Smooth muscle cell (in vitro differentiated cells): ENCODE data around the gene NTNG2. TPM values are rescaled to one million over a fixed set of nuclear protein-coding genes. Genes with fewer than 3 reads are reported as not detected.

Experiments used
- DNase-seq: peaks from one replicate; lab custom pipeline; 2025; ENCODE audit not compliant: unreplicated experiment; lab: John Stamatoyannopoulos, UW
- H2AFZ ChIP-seq: fragments of 200-600 bp; sonication (generic); 2 replicates; pipeline ENCODE4 v1.6.0; 2016; ENCODE audit warnings: antibody characterized with exemption, low read depth, mild to moderate bottlenecking
- H3F3A ChIP-seq: fragments of 200-600 bp; sonication (generic); 2 replicates; pipeline ENCODE4 v1.6.0; 2017; ENCODE audit warnings: antibody characterized with exemption, low read depth
- H3K27ac ChIP-seq: fragments of 200-600 bp; sonication (generic); 2 replicates; pipeline ENCODE4 v1.5.1; 2016; ENCODE audit warnings: low read depth, mild to moderate bottlenecking
- H3K27me3 ChIP-seq: fragments of 200-600 bp; sonication (generic); 2 replicates; pipeline ENCODE4 v1.6.1; 2016; ENCODE audit warnings: low read depth, mild to moderate bottlenecking
- H3K36me3 ChIP-seq: fragments of 200-600 bp; sonication (generic); 2 replicates; pipeline ENCODE4 v1.5.1; 2016; ENCODE audit warnings: low read depth
- H3K4me1 ChIP-seq: fragments of 200-600 bp; sonication (generic); 2 replicates; pipeline ENCODE4 v1.5.1; 2016; ENCODE audit warnings: low read depth
- H3K4me2 ChIP-seq: fragments of 200-600 bp; sonication (generic); 2 replicates; pipeline ENCODE4 v1.6.0; 2016; ENCODE audit warnings: mild to moderate bottlenecking
- H3K4me3 ChIP-seq: fragments of 200-600 bp; sonication (generic); 2 replicates; pipeline ENCODE4 v1.5.1; 2016; ENCODE audit warnings: mild to moderate bottlenecking
- H3K79me2 ChIP-seq: fragments of 200-600 bp; sonication (generic); 2 replicates; pipeline ENCODE4 v1.6.0; 2016; ENCODE audit warnings: low read depth, mild to moderate bottlenecking
- H3K9ac ChIP-seq: fragments of 200-600 bp; sonication (generic); 2 replicates; pipeline ENCODE4 v1.6.0; 2016; ENCODE audit warnings: low read depth
- H3K9me3 ChIP-seq: fragments of 200-600 bp; sonication (generic); replicated peaks from 2 replicates; pipeline ENCODE4 v1.5.1; 2016; ENCODE audit warnings: low read depth
- H4K20me1 ChIP-seq: fragments of 200-600 bp; sonication (generic); 2 replicates; pipeline ENCODE4 v1.6.0; 2016; ENCODE audit warnings: low read depth
- CTCF ChIP-seq: fragments of 200-600 bp; sonication (generic); IDR thresholded peaks from 2 replicates; pipeline ENCODE4 v1.5.1; 2017; ENCODE audit warnings: borderline replicate concordance, mild to moderate bottlenecking, antibody characterized with exemption; ENCODE audit not compliant: insufficient read depth, poor library complexity, severe bottlenecking
- WGBS: methylation state at CpG from one replicate; pipeline ENCODE4 v1.1.7; 2016; ENCODE audit warnings: low lambda C conversion rate; 5-methylcytosine and 5-hydroxymethylcytosine counted together
- polyA plus RNA-seq: library from polyadenylated mRNA; unstranded; fragments of >200 nt; fragmentation: Nextera tagmentation; extraction: Ambion mirVana; gene quantifications from 2 replicates; pipeline ENCODE4 v1.2.1, GENCODE V29; 2016
- total RNA-seq: library from RNA; depleted of rRNA; stranded (reverse); fragments of >200 nt; gene quantifications from 2 replicates; pipeline ENCODE4 v1.2.3, GENCODE V29; 2014

The NTNG2 gene
- total and polyA plus RNA-seq, 2 experiments from 2014 or later, result 0.36 to 1.0 TPM

GRCh38 chr9:132237481-132237880, 75.6 kb downstream of the NTNG2 start:
- Histone ChIP-seq H3K36me3 (no peaks in the 10 kb centered on the region), H3K4me2 (no peak overlapping the region), H3K27ac (no peak overlapping the region), H3K79me2 (no peaks in the 10 kb centered on the region), H4K20me1 (no peaks in the 10 kb centered on the region), H3K27me3 (peaks cover 53% of the 10 kb centered on the region), H3F3A (no peaks in the 10 kb centered on the region), H2AFZ (no peak overlapping the region), H3K9ac (no peak overlapping the region), H3K4me1 (peaks cover 4% of the 10 kb centered on the region), H3K4me3 (no peak overlapping the region), H3K9me3 (no peaks in the 10 kb centered on the region)
- no peak for DNase-seq
- no peak for TF ChIP-seq CTCF
- 88% methylated on average over 9 of the region's 9 CpGs for WGBS

GRCh38 chr9:132238026-132238972, 76.4 kb downstream of the NTNG2 start:
- Histone ChIP-seq H3K79me2 (no peaks in the 10 kb centered on the region), H3K4me3 (no peak overlapping the region), H3K9ac (no peak overlapping the region), H3K27me3 (peaks cover 61% of the 10 kb centered on the region), H2AFZ (no peak overlapping the region), H3K4me2 (no peak overlapping the region), H3K27ac (no peak overlapping the region), H3K36me3 (no peaks in the 10 kb centered on the region), H3F3A (no peaks in the 10 kb centered on the region), H4K20me1 (no peaks in the 10 kb centered on the region), H3K9me3 (no peaks in the 10 kb centered on the region), H3K4me1 (peaks cover 7% of the 10 kb centered on the region)
- TF ChIP-seq CTCF, result no peak
- 93% methylated on average over 22 of the region's 22 CpGs for WGBS
- DNase-seq, result no peak

- WGBS, result 88% methylated on average over 19 of the region's 19 CpGs
Observed at GRCh38 chr9:132238992-132239391, 77.1 kb downstream of the NTNG2 start.

More at GRCh38 chr9:132238992-132239391, 77.1 kb downstream of the NTNG2 start:
- H3K79me2 ChIP-seq, result no peaks in the 10 kb centered on the region
- TF ChIP-seq CTCF, result no peak
- H3K27me3 ChIP-seq, result peaks cover 68% of the 10 kb centered on the region
- no peak overlapping the region for H3K4me3 ChIP-seq
- H3K27ac ChIP-seq, result no peak overlapping the region
- H3K9me3 ChIP-seq, result no peaks in the 10 kb centered on the region
- no peak overlapping the region for H2AFZ ChIP-seq
- no peaks in the 10 kb centered on the region for H3F3A ChIP-seq
- H3K4me2 ChIP-seq, result no peak overlapping the region
- no peaks in the 10 kb centered on the region for H4K20me1 ChIP-seq
- DNase-seq, result no peak
- H3K9ac ChIP-seq, result no peak overlapping the region
- no peaks in the 10 kb centered on the region for H3K36me3 ChIP-seq
- H3K4me1 ChIP-seq, result peaks cover 7% of the 10 kb centered on the region
